ENCODE data around the gene NCAPG2.
"Not testable (repeated sequence)": the region's sequence is repeated elsewhere in the genome, so short reads cannot be mapped to it uniquely, and the experiment has no call there.

NCAPG2 gene

GRCh38 chr7:158666966-158667678 is 37.5 kb downstream of the NCAPG2 start:
- DNase-seq, result not testable (repeated sequence)

GRCh38 chr7:158666401-158666800 is 38.2 kb downstream of the NCAPG2 start:
- no peak for DNase-seq

DNA sequence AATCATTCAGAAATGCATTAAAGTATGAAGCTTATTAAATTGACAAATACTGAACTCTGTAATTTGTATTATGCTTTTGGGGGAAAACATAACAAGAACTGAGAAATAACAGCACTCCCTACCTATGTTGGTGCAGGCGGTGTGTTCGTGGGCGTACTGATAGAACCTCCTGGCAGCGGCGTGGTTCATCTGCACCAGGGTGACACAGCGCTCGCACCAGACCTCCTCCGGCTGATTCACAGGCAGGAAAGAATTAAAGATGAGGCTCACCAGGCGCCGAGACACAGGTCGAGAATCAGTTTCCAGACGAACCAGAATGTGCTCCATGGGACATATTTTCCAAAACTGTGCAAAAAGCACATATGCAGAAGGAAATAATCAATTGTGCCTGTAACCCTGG is 40.2 kb downstream of the NCAPG2 start:
- DNase-seq, result no peak

DNA sequence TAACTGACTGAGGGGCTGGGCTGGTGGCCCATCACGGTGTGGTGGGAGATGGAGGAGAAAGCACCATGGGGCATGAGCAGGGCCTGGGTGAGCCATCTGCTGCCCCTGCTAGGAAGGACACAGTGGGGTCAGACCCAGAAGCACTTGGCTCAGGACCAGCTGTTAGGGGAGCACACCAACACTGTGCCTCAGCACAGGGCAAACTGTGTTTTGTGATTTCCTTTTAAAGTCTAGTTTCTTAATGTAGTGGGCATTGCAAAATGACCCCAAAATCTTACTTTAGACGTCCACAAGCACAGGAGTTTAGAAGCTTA is 41.2 kb downstream of the NCAPG2 start:
- no peak for DNase-seq

DNA sequence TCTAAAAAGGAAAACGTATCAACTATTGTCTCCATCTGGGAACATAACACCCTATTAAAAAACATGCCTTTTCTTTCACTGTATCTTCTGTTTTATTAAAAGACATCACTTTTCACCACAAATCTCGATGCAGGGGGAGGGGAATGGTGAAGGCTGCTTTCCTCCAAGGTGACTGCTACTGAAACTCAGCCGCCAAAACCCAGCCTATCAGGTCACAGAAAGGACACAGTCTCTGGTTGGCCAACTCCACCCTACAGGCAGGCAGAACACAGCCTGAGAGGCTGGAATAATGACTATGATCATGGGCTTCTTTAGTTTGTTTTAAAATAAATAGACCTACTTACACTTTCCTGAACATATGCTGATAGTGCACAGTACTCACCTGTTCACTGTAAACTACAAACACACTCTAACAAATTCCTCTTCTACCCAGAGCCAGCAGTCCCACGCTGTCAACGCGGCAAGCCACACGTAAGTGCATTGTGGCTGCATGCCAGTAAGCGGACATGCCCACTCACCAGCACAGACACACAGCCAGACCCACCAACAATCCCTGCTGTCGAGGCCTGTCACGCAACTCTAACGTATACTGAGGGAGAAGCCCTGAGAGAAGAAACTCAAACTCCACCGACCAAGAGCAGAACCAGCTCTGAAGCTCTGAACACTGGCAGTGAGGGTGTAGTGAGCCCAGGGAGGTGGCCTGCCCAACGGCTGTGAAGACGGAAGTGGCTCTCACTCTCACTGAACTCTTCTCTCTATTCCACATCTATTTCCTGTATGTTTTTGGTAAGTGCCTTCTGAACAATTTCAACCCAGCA is 41.8 kb downstream of the NCAPG2 start:
- no peak for DNase-seq

GRCh38 chr7:158658475-158658874 is 46.1 kb downstream of the NCAPG2 start:
- no peak for DNase-seq

DNA sequence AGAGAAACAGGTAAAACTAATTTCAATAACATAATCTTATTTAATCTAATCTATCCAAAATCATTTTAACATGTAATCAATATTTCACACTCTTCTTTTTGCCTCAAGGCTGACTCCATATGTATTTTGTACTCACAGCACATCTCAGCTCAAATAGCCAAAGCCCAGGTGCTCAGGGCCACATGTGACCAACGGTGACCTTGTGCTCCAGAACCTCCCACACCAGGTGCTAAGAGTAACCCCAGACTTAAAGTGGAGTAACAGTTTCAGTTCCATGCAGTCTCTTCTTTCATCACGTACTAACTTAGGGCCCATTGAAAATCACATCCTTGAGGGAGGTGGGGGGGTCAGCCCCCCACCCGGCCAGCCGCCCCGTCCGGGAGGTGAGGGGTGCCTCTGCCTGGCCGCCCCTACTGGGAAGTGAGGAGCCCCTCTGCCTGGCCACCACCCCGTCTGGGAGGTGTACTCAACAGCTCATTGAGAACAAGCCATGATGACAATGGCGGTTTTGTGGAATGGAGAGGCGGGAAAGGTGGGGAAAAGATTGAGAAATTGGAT is 47.3 kb downstream of the NCAPG2 start:
- no peak for DNase-seq

GRCh38 chr7:158655931-158656441 is 48.6 kb downstream of the NCAPG2 start:
- DNase-seq, result no peak

DNA sequence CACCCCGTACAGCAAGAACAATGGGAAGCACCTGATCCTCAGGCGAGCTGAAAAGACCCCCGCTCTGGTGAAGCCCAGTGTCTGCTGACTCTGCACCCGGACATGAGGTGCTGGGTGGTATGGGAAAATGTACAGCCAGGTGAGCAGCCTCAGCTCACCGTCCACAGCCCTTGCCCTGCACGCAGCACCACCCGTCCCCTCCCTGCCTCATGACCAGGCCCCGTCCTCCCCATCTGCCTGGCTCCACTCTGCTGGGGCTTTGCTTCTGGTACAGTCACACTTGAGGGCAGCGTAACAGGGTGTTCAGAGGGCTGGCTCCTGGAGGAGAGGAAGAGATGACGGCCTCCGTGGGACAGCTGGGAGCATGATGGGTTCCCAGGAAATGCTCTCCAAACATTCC is 49.1 kb downstream of the NCAPG2 start:
- no peak for DNase-seq

- DNase-seq, result no peak
Measured at GRCh38 chr7:158651968-158652565, 52.5 kb downstream of the NCAPG2 start.

DNA sequence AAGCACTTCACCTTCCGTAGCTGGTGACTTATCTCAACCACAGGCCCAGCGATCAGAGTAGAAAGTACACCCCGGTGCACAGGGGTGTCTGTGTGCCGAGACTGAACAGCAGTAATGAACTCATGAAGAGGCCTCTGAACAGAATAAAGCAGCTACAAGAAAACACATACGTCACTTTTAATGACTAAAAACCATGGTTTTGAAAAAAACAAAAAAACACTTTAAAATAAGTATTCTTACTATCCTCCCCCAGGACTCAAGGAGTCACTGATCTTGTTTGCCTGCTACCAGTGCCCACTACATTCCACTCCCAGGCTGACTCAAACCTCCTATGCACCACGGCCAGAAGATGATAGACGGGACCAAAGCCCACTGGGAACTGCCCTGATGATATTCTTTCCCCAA is 53.8 kb downstream of the NCAPG2 start:
- DNase-seq, result no peak

GRCh38 chr7:158649279-158649678 is 55.3 kb downstream of the NCAPG2 start:
- DNase-seq, result no peak

GRCh38 chr7:158648787-158649186 is 55.8 kb downstream of the NCAPG2 start:
- no peak for DNase-seq

DNA sequence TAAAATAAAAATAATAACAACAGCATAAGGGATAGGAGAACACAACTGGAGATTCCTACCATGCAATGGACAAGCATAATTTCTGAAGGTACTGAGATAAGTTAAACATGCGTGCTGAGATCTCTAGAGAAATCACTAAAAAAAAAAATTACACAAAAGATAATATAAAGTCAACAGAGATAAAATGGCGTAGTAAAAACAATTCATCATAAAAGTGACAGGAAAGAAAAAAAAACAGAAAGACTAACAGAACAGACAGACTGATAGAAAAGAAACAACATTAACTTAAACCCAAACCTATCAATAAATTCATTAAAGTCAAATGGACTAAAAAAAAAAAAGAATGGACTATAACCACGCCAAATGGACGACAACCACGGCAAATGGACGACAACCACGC is 56.4 kb downstream of the NCAPG2 start:
- DNase-seq, result no peak

DNA sequence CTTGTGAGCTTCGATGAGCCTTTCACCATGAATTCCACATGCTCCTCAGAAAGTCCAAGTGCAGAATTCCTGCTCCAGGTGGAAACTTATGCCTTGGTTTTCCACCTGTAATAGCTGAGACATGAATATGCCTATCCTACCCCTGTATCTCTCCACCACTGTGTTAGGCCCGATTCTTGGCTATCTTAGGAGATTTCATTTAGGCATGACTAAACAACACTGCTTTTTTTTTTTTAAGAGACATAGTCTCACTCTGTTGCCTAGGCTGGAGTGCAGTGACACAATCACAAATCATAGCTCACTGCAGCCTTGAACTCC is 57.2 kb downstream of the NCAPG2 start:
- DNase-seq, result no peak

- DNase-seq, result peak; percentile 28 to 46 (median 34)
Measured at GRCh38 chr7:158646766-158647474, 57.7 kb downstream of the NCAPG2 start.

DNA sequence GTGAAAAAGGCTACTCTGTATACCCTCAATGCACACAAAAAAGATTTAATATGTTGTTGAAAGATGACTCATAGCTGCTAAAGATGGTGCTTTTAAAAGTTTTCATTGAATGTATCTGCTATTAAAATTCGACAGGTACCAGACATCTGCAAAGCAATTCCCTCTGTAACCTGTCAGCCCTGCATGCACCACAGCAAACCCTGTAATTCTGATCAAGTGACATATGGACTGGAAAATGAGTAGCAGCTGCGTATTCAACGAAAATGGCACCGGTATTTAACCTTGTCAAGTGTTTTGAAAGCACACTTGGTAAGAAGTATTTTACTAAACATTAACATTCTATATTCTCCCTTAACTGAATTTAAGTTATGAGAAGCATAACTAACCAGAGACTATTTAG is 58.8 kb downstream of the NCAPG2 start:
- DNase-seq, result no peak

GRCh38 chr7:158642149-158642548 is 62.5 kb downstream of the NCAPG2 start:
- no peak for DNase-seq

- DNase-seq, result no peak
Measured at GRCh38 chr7:158638001-158638400, 66.6 kb downstream of the NCAPG2 start.

DNA sequence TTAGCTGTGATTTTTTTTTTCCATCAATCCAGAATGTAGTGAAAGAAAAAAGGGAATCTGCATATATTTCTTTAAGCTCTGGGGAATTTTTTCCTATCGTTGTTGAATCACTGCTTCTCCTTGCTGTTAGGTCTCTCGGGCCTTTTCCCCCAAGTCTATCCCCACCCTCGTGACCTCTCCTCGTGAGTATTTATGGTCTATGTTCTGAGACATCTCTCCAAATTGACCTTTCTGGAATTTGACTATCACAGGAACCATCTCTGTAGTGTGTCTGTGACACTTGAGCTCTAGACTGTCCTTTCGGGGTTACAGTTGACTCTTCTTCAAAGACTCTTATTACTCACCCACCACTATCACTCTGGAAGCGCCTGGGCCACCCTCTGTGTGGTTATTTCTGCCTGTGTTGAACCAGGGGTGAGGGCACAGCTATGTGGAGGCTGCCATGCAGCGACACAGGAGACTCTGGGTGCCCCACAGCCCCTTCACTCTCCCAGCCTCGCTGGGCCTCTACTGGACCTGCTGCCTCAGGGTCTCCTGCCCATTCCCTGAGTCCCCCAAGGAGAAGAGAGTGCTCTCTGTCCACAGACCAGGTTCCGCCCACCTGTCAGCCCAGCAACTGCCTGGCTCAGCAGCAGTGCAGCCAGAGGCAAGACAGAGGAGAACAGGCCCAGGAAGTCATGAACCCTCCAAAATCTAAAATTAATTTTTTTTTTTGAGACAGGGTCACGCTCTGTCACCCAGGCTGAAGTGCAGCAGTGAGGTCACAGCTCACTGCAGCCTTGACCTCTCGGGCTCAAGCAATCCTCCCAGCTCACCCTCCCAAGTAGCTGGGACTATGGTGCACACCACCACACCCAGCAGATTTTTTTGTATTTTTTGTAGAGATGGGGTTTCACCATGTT is 71.3 kb downstream of the NCAPG2 start:
- DNase-seq, result no peak

- DNase-seq, result no peak
Measured at GRCh38 chr7:158631574-158632195, 72.9 kb downstream of the NCAPG2 start.

- not testable (repeated sequence) for DNase-seq
Measured at GRCh38 chr7:158626289-158626688, 78.3 kb downstream of the NCAPG2 start.

All from suppressor macrophage treated with lipopolysaccharide for 1 hour (primary cell).